HEK293 (cell line): ENCODE data around the gene MCEE.

ENCODE experiments used
- ZNF121 ChIP-seq: fragments of 450-650 bp; formaldehyde crosslinking; IDR thresholded peaks from 2 replicates; pipeline ENCODE4 v1.5.1; 2016; ENCODE audit warnings: missing biosample characterization, missing genetic modification characterization
- ZNF174 ChIP-seq: fragments of 450-650 bp; formaldehyde crosslinking; IDR thresholded peaks from 2 replicates; pipeline ENCODE4 v1.5.0; 2017; ENCODE audit warnings: missing biosample characterization, mild to moderate bottlenecking, missing genetic modification characterization
- TF ChIP-seq, protein P1 (sequence below): fragments of 450-650 bp; formaldehyde crosslinking; IDR thresholded peaks from 2 replicates; pipeline ENCODE4 v1.5.1; 2016; ENCODE audit warnings: missing biosample characterization, missing genetic modification characterization

DNA sequence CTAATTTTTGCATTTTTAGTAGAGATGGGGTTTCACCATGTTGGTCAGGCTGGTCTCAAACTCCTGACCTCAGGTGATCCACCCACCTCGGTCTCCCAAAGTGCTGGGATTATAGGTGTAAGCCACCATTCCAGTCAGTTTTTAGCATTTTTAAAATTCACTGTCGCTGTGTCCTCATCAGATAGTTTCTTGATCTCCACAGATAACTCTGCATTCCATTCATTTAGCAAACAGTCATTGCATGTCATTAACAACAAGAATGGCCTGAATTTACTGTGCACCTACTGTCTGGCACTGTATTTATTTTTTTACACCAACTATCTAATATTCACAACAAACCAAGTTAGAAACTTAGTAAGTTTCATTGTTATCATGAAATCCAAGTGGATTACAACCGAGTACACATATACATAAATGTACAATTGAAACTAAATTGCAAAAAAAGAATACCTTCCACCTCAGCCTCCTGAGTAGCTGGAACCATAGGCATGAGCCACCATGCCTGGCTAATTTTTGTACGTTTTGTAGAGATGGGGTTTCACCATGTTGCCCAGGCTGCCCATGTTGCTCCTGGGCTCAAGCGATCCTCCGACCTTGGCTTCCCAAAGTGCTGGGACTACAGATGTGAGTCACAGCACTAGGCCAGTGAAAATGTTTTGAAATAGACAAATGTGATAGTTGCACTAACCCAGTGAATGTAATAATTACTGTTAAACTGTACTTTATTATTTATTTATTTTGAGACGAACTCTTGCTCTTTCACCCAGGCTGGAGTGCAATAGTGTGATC is 4.3 kb downstream of the MCEE start:
- TF ChIP-seq ZNF121 (tag by site-specific recombination) (no peak), ZNF174 (tag by site-specific recombination) (no peak)
- TF ChIP-seq, protein P1, sequence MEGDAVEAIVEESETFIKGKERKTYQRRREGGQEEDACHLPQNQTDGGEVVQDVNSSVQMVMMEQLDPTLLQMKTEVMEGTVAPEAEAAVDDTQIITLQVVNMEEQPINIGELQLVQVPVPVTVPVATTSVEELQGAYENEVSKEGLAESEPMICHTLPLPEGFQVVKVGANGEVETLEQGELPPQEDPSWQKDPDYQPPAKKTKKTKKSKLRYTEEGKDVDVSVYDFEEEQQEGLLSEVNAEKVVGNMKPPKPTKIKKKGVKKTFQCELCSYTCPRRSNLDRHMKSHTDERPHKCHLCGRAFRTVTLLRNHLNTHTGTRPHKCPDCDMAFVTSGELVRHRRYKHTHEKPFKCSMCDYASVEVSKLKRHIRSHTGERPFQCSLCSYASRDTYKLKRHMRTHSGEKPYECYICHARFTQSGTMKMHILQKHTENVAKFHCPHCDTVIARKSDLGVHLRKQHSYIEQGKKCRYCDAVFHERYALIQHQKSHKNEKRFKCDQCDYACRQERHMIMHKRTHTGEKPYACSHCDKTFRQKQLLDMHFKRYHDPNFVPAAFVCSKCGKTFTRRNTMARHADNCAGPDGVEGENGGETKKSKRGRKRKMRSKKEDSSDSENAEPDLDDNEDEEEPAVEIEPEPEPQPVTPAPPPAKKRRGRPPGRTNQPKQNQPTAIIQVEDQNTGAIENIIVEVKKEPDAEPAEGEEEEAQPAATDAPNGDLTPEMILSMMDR (tag by site-specific recombination), result no peak
